MG63 (cell line): Measurements from ENCODE around the gene GALK1. TPM values are rescaled to one million over a fixed set of nuclear protein-coding genes. Genes with fewer than 3 reads are reported as not detected.

Source experiments
- DNase-seq: peaks from one replicate; pipeline ENCODE4 v3.0.0-alpha.2; 2020
- H3K27me3 ChIP-seq: fragments of 250-450 bp; sonication (Bioruptor Pico); 2 replicates; pipeline ENCODE4 v1.5.1; 2020; ENCODE audit warnings: mild to moderate bottlenecking, moderate library complexity
- H3K36me3 ChIP-seq: fragments of 250-450 bp; sonication (Bioruptor Pico); 2 replicates; pipeline ENCODE4 v1.5.1; 2020; ENCODE audit warnings: mild to moderate bottlenecking, moderate library complexity
- H3K4me3 ChIP-seq: fragments of 250-450 bp; sonication (Bioruptor Pico); 2 replicates; pipeline ENCODE4 v1.5.1; 2020; ENCODE audit warnings: mild to moderate bottlenecking, moderate library complexity
- H3K9me3 ChIP-seq: fragments of 250-450 bp; sonication (Bioruptor Pico); 2 replicates; pipeline ENCODE4 v1.5.1; 2020; ENCODE audit warnings: mild to moderate bottlenecking, moderate library complexity
- total RNA-seq: library from RNA; depleted of rRNA; stranded (reverse); fragments of >200 nt; shearing (Covaris generic); gene quantifications from 2 replicates; pipeline ENCODE4 v1.2.3, GENCODE V29; 2014; ENCODE audit warnings: low replicate concordance

Gene GALK1
- total RNA-seq, 1 experiment from 2014 or later: 51.1 TPM

DNA sequence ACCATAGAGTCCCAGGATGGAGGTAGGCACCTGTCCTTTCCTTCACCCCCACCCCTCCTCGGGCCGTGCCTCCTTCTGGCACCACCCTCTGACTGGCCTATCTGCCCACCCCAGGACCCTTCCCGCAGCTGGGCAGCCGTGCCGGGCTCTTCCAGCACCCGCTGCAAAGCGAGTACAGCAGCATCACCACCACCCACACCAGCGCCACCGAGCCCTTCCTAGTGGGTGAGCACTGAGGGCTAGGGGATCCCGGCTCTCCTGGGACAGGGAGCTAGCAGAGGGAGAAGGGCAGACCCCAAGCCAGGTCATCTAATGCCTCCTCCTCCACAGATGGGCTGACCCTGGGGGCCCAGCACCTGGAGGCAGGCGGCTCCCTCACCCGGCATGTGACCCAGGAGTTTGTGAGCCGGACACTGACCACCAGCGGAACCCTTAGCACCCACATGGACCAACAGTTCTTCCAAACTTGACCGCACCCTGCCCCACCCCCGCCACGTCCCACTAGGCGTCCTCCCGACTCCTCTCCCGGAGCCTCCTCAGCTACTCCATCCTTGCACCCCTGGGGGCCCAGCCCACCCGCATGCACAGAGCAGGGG is 7.8 kb downstream of the GALK1 start:
- H3K36me3 ChIP-seq: no peaks in the 10 kb centered on the region
- no peak for DNase-seq
- no peaks in the 10 kb centered on the region for H3K27me3 ChIP-seq
- no peak overlapping the region for H3K4me3 ChIP-seq
- H3K9me3 ChIP-seq: no peaks in the 10 kb centered on the region

DNA sequence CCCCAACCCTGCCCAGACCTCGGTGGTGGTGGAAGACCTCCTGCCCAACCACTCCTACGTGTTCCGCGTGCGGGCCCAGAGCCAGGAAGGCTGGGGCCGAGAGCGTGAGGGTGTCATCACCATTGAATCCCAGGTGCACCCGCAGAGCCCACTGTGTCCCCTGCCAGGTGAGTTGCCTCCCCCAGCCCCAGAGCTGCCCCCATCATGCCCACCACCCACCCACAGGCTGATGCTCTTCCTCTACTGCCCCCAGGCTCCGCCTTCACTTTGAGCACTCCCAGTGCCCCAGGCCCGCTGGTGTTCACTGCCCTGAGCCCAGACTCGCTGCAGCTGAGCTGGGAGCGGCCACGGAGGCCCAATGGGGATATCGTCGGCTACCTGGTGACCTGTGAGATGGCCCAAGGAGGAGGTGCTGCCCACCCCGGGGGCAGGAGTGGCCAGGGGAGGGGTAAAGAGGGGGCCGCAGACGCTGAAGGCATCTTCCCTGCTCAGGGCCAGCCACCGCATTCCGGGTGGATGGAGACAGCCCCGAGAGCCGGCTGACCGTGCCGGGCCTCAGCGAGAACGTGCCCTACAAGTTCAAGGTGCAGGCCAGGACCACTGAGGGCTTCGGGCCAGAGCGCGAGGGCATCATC is 8.4 kb downstream of the GALK1 start:
- H3K27me3 ChIP-seq: no peaks in the 10 kb centered on the region
- no peak for DNase-seq
- no peak overlapping the region for H3K4me3 ChIP-seq
- no peaks in the 10 kb centered on the region for H3K36me3 ChIP-seq
- H3K9me3 ChIP-seq: no peaks in the 10 kb centered on the region

DNA sequence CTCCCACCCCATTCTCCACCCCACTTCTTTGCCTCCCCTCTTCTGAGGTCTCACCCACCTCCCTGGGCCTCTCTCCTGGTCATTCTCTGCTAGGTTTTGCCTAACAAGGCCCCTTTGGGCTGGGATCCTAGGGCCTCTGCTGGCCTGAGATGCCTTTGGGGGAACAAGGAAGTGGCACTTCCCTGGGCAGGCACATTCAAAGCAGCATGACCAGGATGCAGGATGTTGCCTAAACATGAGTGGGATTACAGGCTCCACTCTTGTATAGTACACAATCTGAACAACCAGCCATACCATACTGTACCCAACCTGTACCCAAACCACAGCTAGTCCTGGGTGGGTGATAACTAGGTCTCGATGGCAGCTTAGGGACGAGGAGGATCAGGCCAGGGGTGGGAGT is 9.0 kb downstream of the GALK1 start:
- Histone ChIP-seq H3K27me3 (no peaks in the 10 kb centered on the region), H3K36me3 (no peaks in the 10 kb centered on the region), H3K4me3 (no peak overlapping the region), H3K9me3 (no peaks in the 10 kb centered on the region)
- DNase-seq: no peak

DNA sequence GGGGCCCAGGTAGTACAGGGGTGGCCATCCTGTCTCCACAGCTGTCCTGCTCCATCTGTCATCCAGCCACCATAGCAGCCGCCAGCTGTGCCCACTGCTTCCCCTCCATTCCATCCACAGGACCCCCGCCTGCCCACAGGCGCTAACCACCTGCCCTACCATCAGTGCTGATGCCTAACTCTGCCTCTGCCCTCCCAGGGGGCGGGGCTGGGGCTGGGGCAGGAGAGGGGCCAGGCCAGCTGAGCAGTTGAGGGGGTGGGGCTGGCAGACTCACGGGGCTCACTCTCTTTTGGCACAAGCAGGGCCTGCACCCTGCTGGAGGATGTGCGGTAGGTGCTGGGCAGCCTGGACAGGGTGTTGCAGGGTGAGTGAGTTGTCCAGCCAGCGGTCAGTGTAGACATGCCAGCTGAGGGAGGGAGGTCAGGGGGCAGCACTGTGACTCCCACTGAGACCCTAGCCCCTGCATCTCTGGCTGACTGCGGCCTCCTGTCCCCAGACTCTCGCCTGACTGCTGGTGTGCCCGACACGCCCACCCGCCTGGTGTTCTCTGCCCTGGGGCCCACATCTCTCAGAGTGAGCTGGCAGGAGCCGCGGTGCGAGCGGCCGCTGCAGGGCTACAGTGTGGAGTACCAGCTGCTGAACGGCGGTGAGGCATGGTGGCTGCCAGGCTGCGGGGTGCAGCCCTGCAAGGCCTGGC is 9.6 kb downstream of the GALK1 start:
- H3K36me3 ChIP-seq: no peaks in the 10 kb centered on the region
- H3K4me3 ChIP-seq: no peak overlapping the region
- DNase-seq: peak; percentile 48
- no peaks in the 10 kb centered on the region for H3K9me3 ChIP-seq
- no peaks in the 10 kb centered on the region for H3K27me3 ChIP-seq

DNA sequence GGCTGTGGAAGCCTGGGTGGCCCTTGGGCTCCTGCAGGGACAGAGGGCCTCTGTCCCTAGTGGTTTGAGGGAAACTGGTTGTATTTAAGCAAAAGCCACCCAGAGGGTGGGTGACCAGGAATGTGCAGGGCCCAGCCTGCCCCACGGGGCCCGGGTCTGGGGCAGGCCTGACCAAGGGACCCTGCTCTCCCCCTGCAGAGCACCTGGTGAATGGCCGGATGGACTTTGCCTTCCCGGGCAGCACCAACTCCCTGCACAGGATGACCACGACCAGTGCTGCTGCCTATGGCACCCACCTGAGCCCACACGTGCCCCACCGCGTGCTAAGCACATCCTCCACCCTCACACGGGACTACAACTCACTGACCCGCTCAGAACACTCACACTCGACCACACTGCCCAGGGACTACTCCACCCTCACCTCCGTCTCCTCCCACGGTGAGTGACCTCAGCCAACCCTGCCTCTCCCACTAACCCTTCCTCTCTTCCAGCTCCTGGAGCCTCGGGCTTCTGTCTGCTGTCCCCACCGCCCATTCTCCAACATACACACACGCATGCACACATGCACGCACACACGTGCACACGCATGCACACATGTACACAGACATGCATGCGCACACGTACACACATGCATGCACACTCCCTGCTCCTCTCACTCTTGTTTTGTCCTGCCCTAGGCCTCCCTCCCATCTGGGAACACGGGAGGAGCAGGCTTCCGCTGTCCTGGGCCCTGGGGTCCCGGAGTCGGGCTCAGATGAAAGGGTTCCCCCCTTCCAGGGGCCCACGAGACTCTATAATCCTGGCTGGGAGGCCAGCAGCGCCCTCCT is 10.4 kb downstream of the GALK1 start:
- H3K4me3 ChIP-seq: no peak overlapping the region
- no peaks in the 10 kb centered on the region for H3K9me3 ChIP-seq
- H3K36me3 ChIP-seq: no peaks in the 10 kb centered on the region
- DNase-seq: no peak
- H3K27me3 ChIP-seq: no peaks in the 10 kb centered on the region

DNA sequence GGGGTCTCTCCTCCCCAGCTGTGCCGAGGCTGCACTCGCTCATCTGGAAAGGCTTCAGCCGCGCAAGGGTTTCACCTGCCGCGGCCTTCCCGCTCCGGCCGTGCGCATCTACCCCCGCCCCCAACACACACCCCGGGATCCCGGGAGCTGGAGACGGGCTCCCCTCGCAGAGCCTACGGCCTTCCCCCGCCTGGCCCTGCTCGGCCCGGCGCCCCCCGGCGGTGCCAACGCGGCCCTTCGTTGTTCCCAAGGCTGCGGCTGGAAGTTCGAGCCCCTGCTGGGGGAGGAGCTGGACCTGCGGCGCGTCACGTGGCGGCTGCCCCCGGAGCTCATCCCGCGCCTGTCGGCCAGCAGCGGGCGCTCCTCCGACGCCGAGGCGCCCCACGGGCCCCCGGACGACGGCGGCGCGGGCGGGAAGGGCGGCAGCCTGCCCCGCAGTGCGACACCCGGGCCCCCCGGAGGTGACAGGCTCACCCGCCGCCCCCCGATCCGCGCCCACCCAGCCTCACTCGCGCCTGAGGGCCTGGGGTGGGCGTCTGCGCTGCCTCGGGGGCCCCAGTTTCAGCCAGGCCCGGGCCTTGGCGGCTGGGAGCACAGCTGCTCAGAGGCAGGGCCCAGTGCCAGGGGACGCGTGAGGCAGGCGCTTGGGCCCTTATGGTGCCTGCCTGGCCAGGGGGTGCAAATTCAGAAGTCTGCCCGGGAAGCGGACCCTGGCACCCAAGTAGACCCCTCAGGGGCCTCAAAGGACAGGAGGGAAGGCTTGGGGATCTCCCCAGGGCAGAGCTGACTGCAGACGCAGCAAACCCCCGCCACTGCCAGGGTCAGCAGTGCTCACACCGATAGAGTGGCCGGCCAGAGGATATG is 11.2 kb downstream of the GALK1 start:
- H3K27me3 ChIP-seq: no peaks in the 10 kb centered on the region
- H3K36me3 ChIP-seq: no peaks in the 10 kb centered on the region
- peak; percentile 78 for DNase-seq
- no peaks in the 10 kb centered on the region for H3K9me3 ChIP-seq
- H3K4me3 ChIP-seq: peak overlapping the region; percentile 31

DNA sequence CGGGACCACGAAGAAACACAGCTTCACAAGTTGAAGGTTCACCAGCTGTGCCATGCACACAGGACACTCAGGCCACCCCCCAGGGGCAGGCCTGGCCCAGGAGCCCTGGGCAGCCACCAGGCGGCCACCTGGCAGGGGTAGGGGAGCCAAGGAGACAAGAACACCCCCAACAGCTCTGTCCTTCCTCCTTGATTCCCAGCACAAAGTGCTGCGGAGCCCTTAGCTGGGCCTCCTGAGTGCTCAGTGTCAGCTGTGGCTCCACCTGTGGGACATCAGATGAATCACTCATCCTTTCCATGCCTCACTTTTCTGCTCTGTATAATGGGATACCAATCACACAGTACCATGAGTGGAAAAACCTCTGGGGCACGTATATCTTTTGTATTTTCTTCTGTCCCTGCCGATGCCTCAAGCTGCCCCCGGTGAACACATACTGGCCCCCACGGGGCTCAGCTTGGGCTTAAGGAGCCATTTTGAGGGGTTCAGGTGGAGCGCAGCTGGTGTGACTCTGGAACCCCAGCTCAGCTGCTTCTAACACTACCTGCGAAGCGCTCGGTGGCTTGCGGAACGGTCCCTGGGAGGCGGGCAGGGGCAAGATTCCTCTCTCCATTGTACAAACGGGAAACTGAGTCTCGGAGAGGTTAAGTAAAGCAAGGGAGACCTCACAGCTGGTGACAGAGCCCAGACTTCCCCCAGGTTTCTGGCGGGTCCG is 12.0 kb downstream of the GALK1 start:
- Histone ChIP-seq H3K4me3 (no peak overlapping the region; the same call in 1 of the 2 replicates), H3K36me3 (no peaks in the 10 kb centered on the region), H3K9me3 (no peaks in the 10 kb centered on the region), H3K27me3 (no peaks in the 10 kb centered on the region)
- DNase-seq: no peak

DNA sequence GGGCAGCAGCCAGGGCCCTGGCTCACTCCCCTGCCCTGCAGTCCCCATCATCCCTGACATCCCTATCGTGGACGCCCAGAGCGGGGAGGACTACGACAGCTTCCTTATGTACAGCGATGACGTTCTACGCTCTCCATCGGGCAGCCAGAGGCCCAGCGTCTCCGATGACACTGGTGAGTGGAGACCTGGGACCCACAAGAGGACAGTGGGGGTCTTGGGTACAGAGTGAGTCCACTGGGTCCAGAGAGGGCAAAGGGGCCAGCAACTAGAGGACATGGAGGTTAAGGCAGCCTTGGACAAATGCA is 12.6 kb downstream of the GALK1 start:
- H3K9me3 ChIP-seq: no peaks in the 10 kb centered on the region
- no peak overlapping the region for H3K4me3 ChIP-seq
- no peaks in the 10 kb centered on the region for H3K36me3 ChIP-seq
- no peak for DNase-seq
- no peaks in the 10 kb centered on the region for H3K27me3 ChIP-seq

DNA sequence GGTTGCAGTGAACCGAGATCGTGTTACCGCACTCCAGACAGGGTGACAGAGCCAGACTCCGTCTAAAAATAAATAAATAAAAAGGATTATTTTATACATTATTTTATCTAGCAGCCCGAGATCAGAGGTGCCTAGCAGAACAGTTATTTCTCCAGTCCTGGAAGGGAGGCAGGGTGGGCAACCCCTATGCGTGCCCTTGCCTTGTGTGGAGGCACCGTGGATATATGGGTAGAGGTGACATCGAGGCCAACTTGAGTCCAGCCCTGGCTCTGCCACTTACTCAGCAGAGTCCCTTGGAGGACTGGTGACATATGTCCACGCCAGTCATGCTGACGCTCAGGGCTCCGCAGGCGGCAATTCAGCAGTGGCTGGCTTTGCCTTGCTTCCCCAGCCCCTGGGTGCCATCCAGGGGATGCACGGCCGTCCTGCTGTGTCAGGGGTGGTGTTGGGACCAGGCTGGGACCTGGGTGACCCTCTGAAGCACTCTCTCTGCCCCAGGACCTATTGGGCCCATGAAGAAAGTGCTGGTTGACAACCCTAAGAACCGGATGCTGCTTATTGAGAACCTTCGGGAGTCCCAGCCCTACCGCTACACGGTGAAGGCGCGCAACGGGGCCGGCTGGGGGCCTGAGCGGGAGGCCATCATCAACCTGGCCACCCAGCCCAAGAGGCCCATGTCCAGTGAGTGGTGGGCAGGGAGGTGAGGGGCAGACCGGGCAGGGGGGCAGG is 13.2 kb downstream of the GALK1 start:
- no peak overlapping the region for H3K4me3 ChIP-seq
- no peaks in the 10 kb centered on the region for H3K27me3 ChIP-seq
- H3K36me3 ChIP-seq: no peaks in the 10 kb centered on the region
- no peak for DNase-seq
- no peaks in the 10 kb centered on the region for H3K9me3 ChIP-seq

DNA sequence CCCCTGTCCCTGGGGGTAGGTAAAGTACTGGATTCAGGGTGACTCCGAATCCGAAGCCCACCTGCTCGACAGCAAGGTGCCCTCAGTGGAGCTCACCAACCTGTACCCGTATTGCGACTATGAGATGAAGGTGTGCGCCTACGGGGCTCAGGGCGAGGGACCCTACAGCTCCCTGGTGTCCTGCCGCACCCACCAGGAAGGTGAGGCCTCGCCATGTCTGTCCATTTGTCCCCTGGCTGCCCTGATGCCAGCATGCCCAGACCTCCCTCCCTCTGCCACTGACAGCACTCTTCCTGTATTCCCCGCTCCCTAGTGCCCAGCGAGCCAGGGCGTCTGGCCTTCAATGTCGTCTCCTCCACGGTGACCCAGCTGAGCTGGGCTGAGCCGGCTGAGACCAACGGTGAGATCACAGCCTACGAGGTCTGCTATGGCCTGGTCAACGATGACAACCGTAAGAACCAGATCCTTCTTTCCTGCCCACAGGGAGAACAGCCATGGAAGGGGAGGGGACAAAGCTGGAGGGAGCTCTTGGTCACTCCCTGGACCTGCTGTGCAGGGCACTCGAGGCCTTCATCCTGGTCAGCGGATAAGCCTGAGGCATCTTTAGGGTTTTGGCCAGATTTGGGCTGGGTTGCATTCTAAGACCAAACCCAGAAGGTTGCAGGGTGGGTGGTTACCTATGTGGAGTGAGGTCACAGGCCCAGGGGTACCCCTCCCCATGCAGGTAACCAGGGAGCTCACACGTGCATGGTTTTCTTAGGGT is 14.2 kb downstream of the GALK1 start:
- H3K9me3 ChIP-seq: no peaks in the 10 kb centered on the region
- DNase-seq: no peak
- H3K4me3 ChIP-seq: no peak overlapping the region
- H3K36me3 ChIP-seq: no peaks in the 10 kb centered on the region
- H3K27me3 ChIP-seq: no peaks in the 10 kb centered on the region

DNA sequence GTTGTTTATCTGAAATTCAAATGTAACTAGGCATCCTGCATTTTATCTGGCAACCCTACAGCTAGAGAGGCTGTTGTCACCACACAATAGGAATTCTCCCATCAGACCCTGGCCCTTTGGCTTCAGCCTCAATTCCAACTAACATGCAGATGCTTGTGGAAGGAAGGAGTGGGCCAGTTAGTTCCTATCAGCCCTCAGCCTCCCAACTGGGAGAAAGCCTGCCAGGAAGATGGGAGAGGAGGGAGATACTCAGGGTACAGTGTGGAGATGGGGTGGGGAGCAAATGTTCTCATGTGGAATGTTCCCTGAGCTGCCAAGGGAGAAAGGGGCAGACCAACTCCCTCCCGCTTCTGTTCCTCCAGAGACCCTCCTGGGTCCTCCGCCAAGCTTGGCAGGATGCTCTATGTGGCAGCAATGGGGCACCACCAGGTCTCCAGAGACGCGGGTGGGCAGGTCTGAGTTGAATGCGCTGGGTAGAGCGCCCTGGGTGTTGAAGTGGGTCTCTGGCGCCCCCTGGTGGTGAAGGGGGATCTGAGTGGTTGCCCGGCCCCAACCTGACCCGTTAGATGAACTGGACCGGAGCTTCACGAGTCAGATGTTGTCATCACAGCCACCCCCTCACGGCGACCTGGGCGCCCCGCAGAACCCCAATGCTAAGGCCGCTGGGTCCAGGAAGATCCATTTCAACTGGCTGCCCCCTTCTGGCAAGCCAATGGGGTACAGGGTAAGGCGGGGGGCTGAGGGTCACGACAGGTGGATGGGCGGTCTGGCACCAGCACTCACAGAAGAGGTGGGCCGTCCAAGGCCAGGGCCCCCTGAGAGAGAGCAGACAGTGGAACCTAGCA is 15.2 kb downstream of the GALK1 start:
- DNase-seq: peak; percentile 72
- no peak overlapping the region for H3K4me3 ChIP-seq
- H3K27me3 ChIP-seq: no peaks in the 10 kb centered on the region

DNA sequence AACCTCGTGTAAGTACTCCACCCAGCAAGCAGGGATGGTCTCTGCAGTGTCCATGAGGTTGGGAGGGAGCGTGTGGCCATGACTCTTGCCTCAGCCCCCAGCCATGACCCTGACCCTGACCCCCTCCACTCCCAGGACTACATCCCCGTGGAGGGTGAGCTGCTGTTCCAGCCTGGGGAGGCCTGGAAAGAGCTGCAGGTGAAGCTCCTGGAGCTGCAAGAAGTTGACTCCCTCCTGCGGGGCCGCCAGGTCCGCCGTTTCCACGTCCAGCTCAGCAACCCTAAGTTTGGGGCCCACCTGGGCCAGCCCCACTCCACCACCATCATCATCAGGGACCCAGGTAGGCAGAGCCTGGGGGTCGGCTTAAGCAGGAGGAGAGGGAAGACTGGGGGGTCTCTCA is 16.3 kb downstream of the GALK1 start:
- no peak overlapping the region for H3K4me3 ChIP-seq
- H3K9me3 ChIP-seq: no peaks in the 10 kb centered on the region
- H3K27me3 ChIP-seq: no peaks in the 10 kb centered on the region
- H3K36me3 ChIP-seq: no peaks in the 10 kb centered on the region
- DNase-seq: no peak

More for the DNA sequence above, 15.2 kb downstream of the GALK1 start:
- Histone ChIP-seq H3K9me3 (no peaks in the 10 kb centered on the region), H3K36me3 (no peaks in the 10 kb centered on the region)

DNA sequence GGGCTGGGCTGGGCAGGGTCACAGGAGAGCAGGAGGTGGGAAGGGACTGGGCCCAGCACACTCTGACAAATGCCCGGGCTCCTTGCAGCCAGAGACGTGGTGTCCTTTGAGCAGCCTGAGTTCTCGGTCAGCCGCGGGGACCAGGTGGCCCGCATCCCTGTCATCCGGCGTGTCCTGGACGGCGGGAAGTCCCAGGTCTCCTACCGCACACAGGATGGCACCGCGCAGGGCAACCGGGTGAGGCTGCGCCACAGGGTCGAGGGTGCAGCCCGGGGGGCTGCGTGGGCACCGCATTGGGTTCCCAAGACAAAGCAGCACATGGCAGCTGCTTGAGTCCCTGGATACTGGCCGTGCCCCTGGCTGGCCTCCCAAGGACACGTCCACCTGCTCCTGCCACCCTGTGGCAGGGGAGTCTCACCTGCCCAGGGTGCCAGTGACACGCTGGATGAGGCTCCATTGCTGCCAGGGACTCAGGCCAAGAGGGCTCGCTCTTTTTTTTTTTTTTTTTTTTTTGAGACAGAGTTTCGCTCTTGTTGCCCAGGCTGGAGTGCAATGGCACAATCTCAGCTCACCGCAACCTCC is 21.3 kb downstream of the GALK1 start:
- H3K9me3 ChIP-seq: no peaks in the 10 kb centered on the region
- no peaks in the 10 kb centered on the region for H3K27me3 ChIP-seq
- no peak for DNase-seq
- H3K36me3 ChIP-seq: no peaks in the 10 kb centered on the region
- H3K4me3 ChIP-seq: no peak overlapping the region

DNA sequence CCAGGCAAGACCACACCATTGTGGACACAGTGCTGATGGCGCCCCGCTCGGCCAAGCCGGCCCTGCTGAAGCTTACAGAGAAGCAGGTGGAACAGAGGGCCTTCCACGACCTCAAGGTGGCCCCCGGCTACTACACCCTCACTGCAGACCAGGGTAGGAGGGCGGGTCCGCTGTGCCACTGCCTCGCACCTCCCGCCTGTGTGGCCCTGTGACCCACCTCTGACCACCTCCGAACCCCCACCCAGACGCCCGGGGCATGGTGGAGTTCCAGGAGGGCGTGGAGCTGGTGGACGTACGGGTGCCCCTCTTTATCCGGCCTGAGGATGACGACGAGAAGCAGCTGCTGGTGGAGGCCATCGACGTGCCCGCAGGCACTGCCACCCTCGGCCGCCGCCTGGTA is 22.7 kb downstream of the GALK1 start:
- no peaks in the 10 kb centered on the region for H3K36me3 ChIP-seq
- no peaks in the 10 kb centered on the region for H3K9me3 ChIP-seq
- no peak overlapping the region for H3K4me3 ChIP-seq
- no peak for DNase-seq
- H3K27me3 ChIP-seq: no peaks in the 10 kb centered on the region
